Right renal cortex interstitium (tissue), 3 donors: Measurements from ENCODE around the gene BMPER. TPM values are rescaled to one million over a fixed set of nuclear protein-coding genes. Genes with fewer than 3 reads are reported as not detected.
A peak's percentile ranks its signal among the peaks of the same experiment; 100 is the strongest.

Experiments
- DNase-seq, 3 donors: peaks; one replicate each; pipeline ENCODE4 v3.0.0-alpha.2; 2013; ENCODE audit warnings: low read depth in 3 of 3, low spot score in 2 of 3
- polyA plus RNA-seq, 3 donors: library from polyadenylated mRNA; unstranded; fragments of 120-200 nt; gene quantifications; one replicate each; pipeline ENCODE4 v1.2.1, GENCODE V29; 2013; ENCODE audit not compliant: insufficient read length in 3 of 3

BMPER gene
- polyA plus RNA-seq, 3 donors: 14.7 to 26.1 (median 20.1) TPM

DNA sequence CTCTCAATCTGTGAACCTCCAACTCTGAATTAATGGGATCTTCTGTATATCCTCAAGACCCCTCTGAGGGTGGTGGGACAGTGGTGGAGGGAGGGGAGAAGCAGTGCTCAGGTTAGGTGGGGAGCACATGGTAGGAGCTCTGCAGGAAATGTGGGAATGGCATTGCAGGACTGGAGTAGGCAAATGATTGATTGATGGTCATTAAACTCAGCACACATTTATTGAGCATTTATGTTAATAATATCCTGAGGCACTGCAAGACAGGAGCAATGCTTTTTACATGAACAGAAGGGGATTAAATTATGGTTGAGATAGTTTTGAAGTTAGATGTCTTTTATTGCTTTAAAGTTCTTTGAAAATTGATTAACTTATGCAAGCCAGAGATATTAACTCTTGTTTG lies 14.1 kb downstream of the BMPER start:
- no peak for DNase-seq

DNA sequence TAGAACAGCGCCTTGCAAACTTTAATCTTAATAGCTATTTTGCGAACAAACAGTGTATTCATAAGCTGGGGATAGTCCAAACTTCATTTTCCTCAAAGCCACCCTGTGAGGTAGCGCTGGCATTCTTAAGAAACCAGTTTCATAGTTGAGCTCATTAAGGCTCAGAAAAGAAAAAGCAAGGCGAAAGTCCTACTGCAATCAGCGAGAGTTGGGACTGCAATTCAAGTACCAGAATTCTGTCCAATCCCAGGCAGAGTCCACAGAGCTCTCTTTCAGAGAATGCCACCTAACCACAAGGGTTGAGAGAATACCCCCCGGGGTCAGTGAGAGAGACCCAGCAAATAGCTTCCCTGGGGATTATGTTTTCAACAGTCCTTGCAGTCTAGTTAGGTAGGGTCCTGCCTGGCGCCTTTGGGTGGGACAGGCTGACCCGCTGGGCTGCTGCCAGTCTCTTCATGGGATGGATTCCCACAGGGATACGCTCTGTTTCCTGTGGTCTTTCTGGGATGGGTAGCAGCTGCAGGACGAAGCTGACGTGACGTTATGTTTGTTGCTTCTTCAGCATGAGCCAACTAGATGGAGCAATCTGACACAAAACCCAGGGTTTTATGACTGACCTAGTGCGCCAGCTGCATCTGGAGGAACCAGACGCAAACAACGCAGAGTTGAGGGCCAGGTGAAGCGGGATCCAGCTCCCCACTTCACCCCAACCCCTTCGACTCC lies 16.0 kb downstream of the BMPER start:
- DNase-seq: no peak

- no peak for DNase-seq
These were observed 17.5 kb downstream of the BMPER start for GRCh38 chr7:33922820-33923219.

DNA sequence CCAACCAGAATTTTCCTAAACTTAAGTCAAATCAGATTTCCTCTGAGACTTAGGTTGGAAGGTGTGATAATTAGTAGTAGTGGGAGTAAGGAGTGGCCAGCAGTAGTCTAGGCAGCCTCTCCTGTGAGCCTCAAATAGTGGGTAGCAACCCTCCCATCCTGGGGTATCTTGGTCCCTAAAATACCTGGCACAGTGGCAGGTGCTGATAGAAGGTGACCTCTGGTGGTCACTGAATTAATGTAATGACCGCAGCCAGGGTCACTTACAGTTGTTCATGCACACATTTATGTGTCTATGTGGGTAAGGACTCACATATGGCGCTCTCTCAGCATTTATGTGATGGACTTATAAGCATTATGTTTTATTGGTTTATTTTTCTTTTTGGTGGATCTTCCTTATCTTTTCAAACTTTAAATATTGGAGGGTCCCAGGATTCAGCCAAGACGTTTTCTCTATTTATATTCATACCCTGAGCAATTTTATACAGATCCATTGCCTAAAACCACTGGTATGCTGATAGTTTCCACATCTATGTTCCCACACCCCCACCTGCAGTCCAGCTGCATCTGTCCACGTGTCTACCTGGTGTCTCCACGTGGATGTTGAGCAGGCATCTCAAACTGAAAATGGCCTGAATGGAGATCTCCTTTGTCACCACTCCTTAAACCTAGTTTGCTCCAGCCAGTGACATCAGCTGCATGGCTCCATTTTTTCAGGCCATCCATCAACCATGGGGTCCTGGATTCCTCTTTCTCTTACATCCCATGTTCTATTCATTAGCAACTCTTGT lies 18.3 kb downstream of the BMPER start:
- no peak for DNase-seq

DNA sequence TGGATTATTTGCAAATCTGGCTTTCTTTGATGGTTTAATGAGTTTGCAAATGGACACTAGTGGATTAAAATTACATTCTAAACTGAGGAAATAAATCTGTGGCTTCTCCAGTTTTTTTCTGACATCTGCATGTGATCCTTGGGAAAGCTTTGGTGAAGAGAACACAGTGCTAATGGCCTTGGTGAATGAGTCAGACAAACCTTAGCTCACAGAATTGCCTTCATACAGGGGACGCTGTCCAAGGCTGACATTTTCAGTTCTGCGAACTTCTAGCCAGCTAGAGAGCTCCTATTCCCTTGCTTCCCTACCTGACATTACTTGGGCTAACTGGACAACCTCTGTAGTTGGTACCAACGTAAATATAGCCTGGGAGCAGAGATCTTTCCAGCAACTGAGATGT lies 21.2 kb downstream of the BMPER start:
- DNase-seq: no peak

DNA sequence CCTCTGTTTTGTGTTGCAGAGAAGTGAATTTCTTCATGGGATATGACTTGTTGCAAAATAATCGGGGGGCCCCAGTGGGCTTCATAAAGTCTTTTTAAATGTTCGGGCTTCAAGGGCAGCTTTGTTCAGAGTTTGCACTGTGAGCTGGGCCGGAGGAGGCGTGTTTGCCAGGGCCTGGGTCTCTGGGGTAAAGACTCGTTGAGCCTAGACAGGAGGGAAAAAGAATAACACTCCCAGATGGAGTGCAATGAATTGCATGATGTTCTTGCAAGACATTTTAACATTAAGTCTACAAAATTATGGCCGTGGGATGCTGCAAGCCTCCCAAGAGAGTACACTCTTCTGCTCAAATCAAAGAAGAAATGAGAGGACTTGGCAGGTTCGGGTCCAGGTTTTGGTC lies 23.6 kb downstream of the BMPER start:
- DNase-seq: no peak

GRCh38 chr7:33932221-33932620 lies 26.9 kb downstream of the BMPER start:
- no peak for DNase-seq

GRCh38 chr7:33932832-33933468 lies 27.6 kb downstream of the BMPER start:
- peak; percentile 65 to 76 (median 68) for DNase-seq

- DNase-seq: no peak
These were observed 28.4 kb downstream of the BMPER start for GRCh38 chr7:33933611-33934281.

DNA sequence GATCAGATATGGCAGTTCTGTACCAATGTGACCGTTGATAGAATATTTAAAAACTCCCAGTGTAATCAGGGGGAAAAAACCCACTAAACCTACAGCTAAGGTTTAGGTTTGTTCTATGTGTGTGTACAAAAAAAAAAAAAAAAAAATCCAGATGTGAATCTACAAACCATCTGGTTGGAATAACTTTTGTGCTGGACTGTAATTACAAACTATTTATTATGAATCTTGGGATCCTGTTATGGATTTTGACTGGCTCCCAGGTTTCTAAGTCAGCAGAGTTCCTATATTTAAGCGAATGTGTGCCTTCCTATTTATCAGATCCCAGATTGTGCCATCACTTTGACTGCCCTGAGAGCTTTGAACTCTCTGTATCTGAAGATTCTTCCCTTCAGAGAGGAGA lies 29.1 kb downstream of the BMPER start:
- DNase-seq: no peak

DNA sequence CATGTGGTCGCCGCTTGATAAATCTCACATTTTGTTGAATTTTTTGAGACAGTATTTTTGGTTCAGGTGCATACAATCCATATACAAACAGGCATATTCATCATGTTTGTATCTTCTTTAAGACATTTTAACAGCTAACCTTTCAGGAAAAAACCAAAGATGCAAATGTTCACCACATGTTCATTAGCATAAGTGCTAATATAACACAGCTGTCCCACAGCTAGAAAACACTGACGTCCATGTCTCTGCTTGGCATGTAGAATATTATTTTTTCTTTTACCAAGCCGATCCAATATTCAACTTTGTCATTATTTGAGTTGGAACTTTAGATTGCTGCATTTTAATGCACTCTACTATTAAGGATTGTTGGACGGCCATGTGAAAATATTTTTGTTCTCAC lies 31.2 kb downstream of the BMPER start:
- no peak for DNase-seq

- DNase-seq: no peak
These were observed 32.5 kb downstream of the BMPER start for GRCh38 chr7:33937871-33938270.

- no peak for DNase-seq
These were observed 33.8 kb downstream of the BMPER start for GRCh38 chr7:33939121-33939520.

- DNase-seq: no peak
These were observed 35.2 kb downstream of the BMPER start for GRCh38 chr7:33940503-33940902.

DNA sequence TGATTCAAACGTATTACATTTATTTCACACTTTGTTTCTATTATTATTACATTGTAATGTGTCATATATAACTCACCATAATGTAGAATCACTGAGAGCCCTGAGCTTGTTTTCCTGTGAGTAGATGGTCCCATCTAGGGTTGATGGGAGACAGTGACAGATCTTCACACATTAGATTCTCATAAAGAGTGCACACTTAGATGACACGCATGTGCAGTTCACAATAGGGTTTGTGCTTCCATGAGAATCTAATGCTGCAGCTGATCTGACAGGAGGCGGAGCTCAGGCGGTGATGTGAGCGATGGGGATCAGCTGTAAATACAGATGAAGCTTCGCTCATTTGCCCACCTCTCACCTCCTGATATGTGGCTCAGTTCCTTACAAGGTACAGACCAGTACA lies 36.1 kb downstream of the BMPER start:
- no peak for DNase-seq

DNA sequence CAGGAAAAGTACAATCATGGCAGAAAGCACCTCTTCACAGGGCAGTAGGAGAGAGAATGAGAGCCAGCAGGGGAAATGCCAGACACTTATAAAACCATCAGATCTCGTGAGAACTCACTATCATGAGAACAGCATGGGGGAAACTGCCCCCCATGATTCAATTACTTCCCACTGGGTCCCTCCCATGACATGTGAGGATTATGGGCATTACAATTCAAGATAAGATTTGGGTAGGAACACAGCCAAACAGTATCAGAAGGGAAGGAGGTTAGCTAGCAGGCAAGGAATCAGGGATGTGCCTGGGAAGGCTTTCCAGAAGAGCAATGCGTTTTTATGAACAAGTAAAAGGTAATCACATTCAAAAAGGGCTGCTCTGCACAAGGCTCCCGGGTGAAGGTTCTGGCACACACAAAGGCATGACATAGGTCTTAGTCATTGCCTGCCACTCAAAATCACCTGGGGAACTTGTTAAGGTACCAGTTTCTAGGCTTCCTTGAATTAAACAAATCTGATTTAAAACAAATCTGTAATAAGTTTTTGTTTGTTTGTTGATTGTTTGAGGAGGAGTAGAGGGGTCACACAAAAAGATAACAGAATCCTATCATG lies 40.9 kb downstream of the BMPER start:
- DNase-seq: no peak

DNA sequence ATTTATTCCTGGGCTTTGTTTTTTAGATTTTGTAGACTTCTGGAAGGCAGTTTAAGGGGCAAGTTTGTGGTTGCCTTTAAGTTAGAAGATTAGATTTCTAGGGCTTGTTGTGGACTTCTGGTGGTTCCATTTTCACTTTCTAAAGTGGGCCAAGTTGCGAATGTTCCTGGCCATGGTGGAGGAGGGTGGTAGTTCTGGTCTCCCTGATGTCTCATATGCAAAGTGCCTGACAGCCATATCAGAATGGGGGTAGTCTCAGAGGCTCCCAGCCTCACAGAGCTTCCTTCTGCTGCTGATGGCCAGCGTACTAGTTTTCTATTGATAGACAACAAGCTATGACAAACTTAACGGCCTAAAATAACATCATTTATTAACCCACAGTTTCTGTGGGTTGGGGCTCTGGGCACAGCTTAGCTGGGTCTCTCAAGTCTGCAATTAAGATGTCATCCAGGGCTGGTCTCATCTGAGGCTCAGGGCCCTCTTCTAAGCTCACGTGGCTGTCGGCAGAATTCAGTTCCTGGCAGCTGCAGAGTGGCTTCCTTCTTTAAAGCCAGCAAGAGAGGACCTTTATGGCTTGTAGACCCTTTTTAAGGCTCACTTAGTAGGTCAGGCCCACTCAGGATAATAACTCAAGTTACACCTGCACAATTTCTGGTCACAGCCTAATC lies 44.8 kb downstream of the BMPER start:
- DNase-seq: no peak

GRCh38 chr7:33952824-33953223 lies 47.5 kb downstream of the BMPER start:
- no peak for DNase-seq

- DNase-seq: no peak
These were observed 52.8 kb downstream of the BMPER start for GRCh38 chr7:33958104-33958503.

- no peak for DNase-seq
These were observed 54.3 kb downstream of the BMPER start for GRCh38 chr7:33959676-33960075.
